Midbrain (tissue), 1 donor: ENCODE results near the gene HEATR9.

Source experiments
- DNase-seq: peaks from one replicate; lab custom pipeline; 2025; lab: John Stamatoyannopoulos, UW

Gene HEATR9

GRCh38 chr17:35895636-35896587 lies 27.2 kb upstream of the HEATR9 start:
- DNase-seq = no peak

GRCh38 chr17:35894206-35894605 lies 25.5 kb upstream of the HEATR9 start:
- no peak for DNase-seq

- no peak for DNase-seq
Observed at GRCh38 chr17:35893751-35894150, 25.1 kb upstream of the HEATR9 start.

GRCh38 chr17:35892091-35893035 lies 23.7 kb upstream of the HEATR9 start:
- DNase-seq = no peak

DNA sequence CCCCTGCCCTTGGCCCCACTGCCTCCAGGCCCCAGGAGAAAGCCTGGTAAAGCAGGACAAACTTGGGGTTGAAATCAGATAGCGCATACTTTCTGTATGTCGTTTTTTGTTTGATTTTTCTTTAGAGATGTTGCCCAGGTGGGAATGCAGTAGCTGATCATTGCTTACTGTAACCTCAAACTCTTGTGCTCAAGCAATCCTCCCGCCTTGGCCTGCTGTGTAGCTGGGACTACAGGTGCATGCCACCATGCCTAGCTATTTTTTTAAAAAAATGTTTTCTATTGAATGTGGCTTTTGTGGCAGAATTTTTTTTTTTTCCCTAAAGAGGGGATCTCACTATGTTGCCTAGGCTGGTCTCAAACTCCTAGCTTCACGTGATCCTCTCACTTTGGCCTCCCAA lies 22.6 kb upstream of the HEATR9 start:
- no peak for DNase-seq

DNA sequence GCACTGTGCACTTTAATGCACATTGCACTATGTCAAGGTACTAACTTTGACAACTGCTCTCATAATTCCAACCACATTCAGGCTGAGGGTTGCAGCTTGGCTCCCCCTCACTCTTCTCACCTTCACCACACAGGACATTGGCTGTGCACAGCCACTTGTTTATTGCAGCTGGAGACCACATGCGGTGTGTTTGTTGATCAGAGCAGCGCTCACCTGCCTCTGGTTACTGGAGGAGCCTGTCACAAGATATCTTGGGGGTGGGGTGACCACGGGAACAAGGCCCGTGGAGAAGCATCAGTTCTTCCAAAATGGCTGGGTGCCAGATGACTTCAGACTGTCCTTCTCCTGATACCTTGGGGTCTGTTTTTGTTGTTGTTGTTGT lies 22.1 kb upstream of the HEATR9 start:
- DNase-seq = no peak

DNA sequence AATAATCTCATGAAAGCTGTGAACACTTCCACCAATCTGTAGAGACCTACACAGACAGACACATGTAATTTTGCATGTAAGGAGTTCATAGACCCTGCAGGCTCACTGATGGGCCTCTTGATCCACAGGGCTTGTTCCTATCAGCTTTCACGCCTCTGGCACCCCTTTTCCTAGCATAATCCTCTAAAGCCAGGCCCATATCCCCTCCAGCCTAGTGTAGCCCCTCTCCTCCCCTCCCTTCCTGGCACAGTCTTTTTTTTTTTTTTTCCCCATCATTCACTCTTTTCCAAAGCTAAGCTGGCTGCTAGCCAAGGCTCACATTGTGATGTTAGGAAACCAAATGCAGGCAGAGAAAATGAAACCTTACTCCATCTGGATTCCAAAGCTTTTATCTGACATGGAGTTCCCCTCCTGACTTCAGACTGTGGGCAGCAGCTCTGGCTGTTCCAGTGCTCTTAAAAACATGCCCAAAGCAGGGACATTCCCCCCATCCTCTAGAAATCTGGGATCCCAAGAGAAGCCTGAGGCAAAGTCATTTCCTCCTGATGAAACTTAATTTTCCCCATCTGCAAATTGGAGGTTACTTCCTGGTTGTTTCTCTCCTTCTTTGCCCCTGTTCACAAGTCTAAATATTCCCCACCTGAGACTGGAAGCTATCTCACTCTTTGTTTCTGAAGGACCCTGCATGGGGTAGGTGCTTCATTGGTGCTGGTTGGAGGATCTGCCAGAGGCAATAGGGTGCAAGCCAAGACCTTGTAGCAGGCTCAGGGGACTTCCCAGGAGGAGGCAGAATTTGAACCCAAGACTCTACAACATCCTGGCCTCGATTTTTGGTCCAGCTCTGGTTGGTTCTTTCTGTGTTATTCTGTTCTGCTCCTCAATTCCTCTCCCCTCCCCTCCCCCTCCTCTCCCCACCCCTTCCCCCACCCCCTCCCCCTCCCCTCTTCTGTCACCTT lies 21.4 kb upstream of the HEATR9 start:
- peak; percentile 1 for DNase-seq

- DNase-seq = no peak
Observed at GRCh38 chr17:35889241-35889640, 20.6 kb upstream of the HEATR9 start.

DNA sequence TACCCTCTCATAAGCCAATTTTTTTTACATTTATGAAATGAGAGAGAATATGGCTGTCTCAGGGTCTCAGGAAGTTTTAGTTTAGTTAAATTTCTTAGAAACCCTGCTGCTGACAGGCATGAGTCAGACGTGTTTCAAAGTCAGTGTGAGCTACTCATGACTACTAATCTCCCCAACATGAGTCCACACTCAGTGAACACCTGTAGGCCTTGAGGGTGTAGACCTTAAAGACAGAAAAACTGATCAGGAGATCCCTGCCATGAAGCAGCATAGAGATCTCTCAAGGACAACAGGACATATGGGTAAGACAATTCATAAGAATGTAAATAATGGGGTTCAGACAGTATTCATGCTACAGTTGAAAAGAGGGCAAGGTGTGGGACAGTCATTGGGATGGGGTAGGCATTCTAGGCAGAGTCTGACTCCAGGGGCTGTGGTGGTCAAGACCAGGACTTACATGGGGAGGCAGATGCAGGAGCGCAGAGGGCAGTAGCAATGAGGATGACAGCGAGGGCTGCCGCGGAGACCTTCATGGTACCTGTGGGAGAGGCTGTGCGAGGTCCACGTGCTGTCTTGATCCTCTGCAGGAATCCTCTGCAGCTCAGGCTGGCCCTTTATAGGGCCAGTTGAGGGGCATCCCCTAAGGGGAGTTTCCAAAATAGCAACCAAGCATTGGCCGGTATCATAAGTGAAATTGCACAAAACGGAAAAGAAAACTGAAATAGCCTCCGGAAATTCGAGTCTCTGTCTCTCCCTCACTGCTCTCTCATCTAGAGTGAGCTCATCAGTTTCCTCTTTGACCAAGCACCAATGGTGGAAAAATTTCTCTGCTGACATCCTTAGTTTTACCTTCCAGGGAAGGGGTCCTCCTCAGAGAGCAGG lies 11.3 kb upstream of the HEATR9 start, which contains the start of gene CCL5:
Gene CCL5, minus strand, starts transcription at position 588 of the 882 bp plus-strand sequence.
- no peak for DNase-seq

DNA sequence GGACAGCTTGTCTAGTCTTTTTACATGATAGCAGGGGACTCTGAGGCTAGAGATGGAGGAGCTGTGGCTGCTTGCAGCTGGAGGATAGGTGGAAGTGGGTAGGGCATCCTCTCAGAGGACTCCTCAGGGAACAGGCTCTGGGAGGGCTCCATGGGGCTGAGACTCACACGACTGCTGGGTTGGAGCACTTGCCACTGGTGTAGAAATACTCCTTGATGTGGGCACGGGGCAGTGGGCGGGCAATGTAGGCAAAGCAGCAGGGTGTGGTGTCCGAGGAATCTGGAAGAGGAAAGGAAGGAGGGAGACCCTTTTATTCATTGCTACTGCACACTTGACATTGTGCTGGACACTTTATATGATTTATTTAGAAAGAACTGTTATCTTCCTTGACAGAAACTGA lies 9.7 kb upstream of the HEATR9 start:
- no peak for DNase-seq

DNA sequence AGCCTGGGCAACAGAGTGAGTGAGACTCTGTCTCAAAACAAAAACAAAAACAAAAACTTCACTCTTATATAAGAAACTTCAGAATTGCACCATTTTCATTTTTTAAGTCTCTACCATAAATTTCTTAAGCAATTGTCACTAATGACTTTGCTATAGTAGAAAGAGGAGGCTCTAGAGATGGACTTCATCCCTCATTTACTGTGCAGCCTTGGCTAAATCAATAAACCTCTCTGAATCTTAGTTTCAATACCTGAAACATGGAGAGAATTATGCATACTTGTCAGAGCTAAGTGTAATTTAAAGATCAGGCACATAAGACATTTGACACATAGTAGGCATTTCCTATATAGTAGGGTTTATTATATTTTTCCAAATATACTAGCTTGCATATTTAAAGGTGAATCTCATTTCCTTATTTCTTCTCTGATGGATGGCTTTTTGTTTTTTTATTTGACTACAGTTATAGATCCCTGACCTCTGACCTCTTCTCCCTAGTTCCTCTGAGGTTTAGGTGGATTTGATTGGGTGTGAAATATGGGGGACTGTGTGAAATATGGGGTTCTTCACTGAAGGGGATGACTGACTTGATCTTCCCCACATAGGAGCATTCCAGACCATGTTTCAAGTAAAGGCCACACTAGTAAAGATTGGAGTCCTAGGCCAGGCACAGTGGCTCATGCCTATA lies 8.8 kb upstream of the HEATR9 start:
- DNase-seq = no peak

GRCh38 chr17:35876534-35876933 lies 7.8 kb upstream of the HEATR9 start:
- no peak for DNase-seq

DNA sequence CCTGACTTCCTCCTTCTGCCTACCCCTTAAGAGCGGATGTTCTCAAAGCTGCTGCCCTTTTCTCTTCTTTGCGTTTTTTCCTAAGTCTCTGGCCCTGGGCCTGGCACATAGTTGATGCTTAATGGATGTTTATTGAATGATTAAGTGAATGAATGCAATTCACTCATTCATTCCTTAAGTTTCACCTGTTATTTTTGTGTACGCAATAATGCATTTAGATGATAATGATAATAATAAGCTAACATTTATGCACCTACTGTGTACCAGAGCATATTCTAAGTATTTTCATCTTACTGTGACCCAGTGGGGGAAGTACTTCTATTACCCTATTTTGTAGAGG lies 7.1 kb upstream of the HEATR9 start:
- DNase-seq = no peak

- DNase-seq = no peak
Observed at GRCh38 chr17:35875072-35875799, 6.5 kb upstream of the HEATR9 start.

DNA sequence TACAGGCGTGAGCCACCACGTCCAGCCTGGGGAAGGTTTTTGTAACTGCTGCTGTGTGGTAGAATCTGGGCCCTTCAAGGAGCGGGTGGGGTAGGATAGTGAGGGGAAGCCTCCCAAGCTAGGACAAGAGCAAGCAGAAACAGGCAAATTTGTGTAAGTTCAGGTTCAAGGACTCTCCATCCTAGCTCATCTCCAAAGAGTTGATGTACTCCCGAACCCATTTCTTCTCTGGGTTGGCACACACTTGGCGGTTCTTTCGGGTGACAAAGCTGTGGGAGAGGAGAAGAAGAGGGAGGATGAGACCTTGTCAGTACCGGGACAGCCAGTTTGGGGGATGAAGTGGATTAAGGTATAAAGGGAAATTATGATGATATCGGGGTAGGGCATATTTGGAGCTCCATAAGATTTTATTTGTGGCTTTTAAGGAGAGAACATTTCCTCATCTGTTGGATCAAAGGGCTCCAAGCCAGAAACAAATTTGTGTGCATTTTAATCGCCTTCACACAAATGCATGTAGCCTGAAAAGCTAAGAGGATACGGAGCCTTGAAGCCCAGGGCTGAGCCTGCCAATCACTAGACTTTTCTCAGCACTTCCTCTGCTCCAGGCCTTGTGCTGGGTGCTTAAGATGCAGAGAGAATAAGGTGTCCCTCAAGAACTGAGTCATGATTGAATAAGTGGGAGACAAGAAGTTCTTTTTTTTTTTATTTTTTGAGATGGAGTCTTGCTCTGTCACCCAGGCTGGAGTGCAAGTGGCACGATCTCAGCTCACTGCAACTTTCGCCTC lies 3.7 kb upstream of the HEATR9 start:
- DNase-seq = no peak

- no peak for DNase-seq
Observed at GRCh38 chr17:35870906-35871819, 2.5 kb upstream of the HEATR9 start.

DNA sequence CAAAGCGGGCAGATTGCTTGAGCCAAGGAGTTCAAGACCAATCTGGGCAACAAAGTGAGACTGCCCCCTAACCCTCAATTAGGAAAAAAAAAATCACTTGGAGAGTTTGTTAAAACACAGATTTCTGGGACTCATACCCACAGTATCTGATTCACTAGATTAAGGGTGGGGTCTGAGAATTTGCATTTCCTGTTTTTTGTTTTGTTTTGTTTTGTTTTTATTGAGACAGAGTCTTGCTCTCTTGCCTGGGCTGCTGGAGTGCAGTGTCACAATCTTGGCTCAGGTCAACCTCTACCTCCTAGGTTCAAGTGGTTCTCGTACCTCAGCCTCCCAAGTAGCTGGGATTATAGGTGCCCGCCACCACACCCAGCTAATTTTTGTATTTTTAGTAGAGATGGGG lies 1.1 kb downstream of the HEATR9 start:
- no peak for DNase-seq
